Heart right ventricle (tissue), 16 donors: Measurements from ENCODE around the gene PNRC2. TPM values are rescaled to one million over a fixed set of nuclear protein-coding genes. Genes with fewer than 3 reads are reported as not detected.

Experiments
- ATAC-seq, 8 donors: fragments of 200-7000 bp; cut with Tn5 transposase; one replicate each; pipeline ENCODE4 v1.9.1; 2020; ENCODE audit warnings: mild to moderate bottlenecking in 8 of 8, moderate library complexity in 8 of 8, moderate number of reproducible peaks in 1 of 8
- DNase-seq, 2 donors: peaks; one replicate each; pipeline ENCODE4 v3.0.0-alpha.2; 2020
- H3K27ac ChIP-seq, 10 donors: fragments of 200-600 bp; sonication (generic) in 2 of 10; one replicate each; pipeline versions ENCODE4 v1.5.0 to v1.8.0; 2020 to 2022; ENCODE audit warnings: mild to moderate bottlenecking in 3 of 10
- H3K27me3 ChIP-seq, 7 donors: fragments of 200-600 bp; one replicate each; pipeline ENCODE4 v1.8.0; 2021 to 2022; ENCODE audit warnings: mild to moderate bottlenecking in 2 of 7
- H3K36me3 ChIP-seq, 9 donors: fragments of 200-600 bp; sonication (generic) in 1 of 9; one replicate each; pipeline versions ENCODE4 v1.5.0 to v1.8.0; 2020 to 2022; ENCODE audit warnings: mild to moderate bottlenecking in 2 of 9
- H3K4me1 ChIP-seq, 9 donors: fragments of 200-600 bp; sonication (generic) in 1 of 9; one replicate each; pipeline versions ENCODE4 v1.5.0 to v1.8.0; 2020 to 2022; ENCODE audit warnings: mild to moderate bottlenecking in 4 of 9
- H3K4me3 ChIP-seq, 10 donors: fragments of 200-600 bp; sonication (generic) in 2 of 10; one replicate each; pipeline versions ENCODE4 v1.5.0 to v1.8.0; 2020 to 2022; ENCODE audit warnings: mild to moderate bottlenecking in 7 of 10, moderate library complexity in 2 of 10
- H3K9me3 ChIP-seq, 11 donors: fragments of 200-600 bp in 10 of 11; sonication (generic) in 2 of 11; one replicate each; pipeline versions ENCODE4 v1.5.0 to v1.8.0; 2013 to 2022; ENCODE audit warnings: mild to moderate bottlenecking in 2 of 11, control low read depth in 1 of 11, moderate library complexity in 1 of 11
- WGBS, 2 donors: extraction: QIAGEN DNeasy Blood & Tissue Kit; methylation state at CpG; one replicate each; pipeline ENCODE4 v1.1.7; 2013; ENCODE audit warnings: inconsistent platforms in 1 of 2; 5-methylcytosine and 5-hydroxymethylcytosine counted together
- intact Hi-C, 10 donors: fragments of 100-400 bp; cut with DNase I; formaldehyde crosslinking; loops; one replicate each; pipeline versions ENCODE4 v1.11.1 to v1.14.2; 2022
- long read RNA-seq, 3 donors: library from polyadenylated mRNA; unstranded; transcript quantifications; one replicate each; pipeline ENCODE4 v2.0.0, GENCODE V29; 2020 to 2021
- polyA plus RNA-seq, 2 donors: library from polyadenylated mRNA; stranded (reverse); fragments of 200-250 nt; gene quantifications; one replicate each; pipeline ENCODE4 v1.2.3, GENCODE V29; 2013
- total RNA-seq, 10 donors: library from RNA; stranded (reverse); fragmentation: NEBNext Ultra II Directional in 3 of 10; extraction: Animal tissue kit (Norgen Biotek cat#: 25700) in 3 of 10; gene quantifications; one replicate each; pipeline versions ENCODE4 v1.2.1 to v1.2.4, GENCODE V29; 2021 to 2023
- TF ChIP-seq, protein P1 (sequence below), 9 donors: fragments of 200-600 bp; sonication (generic) in 2 of 9; IDR thresholded peaks; one replicate each; pipeline versions ENCODE4 v1.5.0 to v1.8.0; 2021 to 2022; ENCODE audit warnings: antibody characterized with exemption in 9 of 9, mild to moderate bottlenecking in 5 of 9, moderate library complexity in 1 of 9
- donor health status: Arrhythmogenic right ventricular cardiomyopathy.
- donor health status: ischemic (EF 13 %, LVEDD 7.1; RV severe dilation, severe dysfunction).
- donor health status: healthy with polysubstance abuse.
- donor health status: DM: no; HTN: yes; CAD: no.
- donor health status: DM: no; HTN: no; CAD: no.
- donor health status: ischemic (EF 25% LVEDD 6.9; RV normal size, moderate dysfunction).
- donor health status: ischemic (EF 25% LVEDD 5.7; RV mildly dilated, moderate dysfunction).
- donor health status: healthy.
- donor health status: DM: yes; HTN: yes; CAD: no.
- donor health status: Ischemic cardiomyopathy.
- donor health status: ischemic (EF 35%, LVEDD 5.7; RV mildly dilated, moderate dysfunction).
- donor health status: nonischemic (EF 11% LVEDD 7.7; RV severe dilation, severe dysfunction).
- donor health status: DM: yes; HTN: yes; CAD: no.
- donor health status: PGD.
- donor health status: ischemic (EF 29% LVEDD 5.4; RV normal size, mild dysfunction).
- donor health status: nonischemic (EF 23%, LVEDD 6.1; RV moderate dilation, normal function).

The PNRC2 gene, protein sequence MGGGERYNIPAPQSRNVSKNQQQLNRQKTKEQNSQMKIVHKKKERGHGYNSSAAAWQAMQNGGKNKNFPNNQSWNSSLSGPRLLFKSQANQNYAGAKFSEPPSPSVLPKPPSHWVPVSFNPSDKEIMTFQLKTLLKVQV
- 100 to 1,000 TPM in 5 of 10 donors, 10 to 100 TPM in 5; 65.1 to 129 (median 93.8) TPM for total RNA-seq
- polyA plus RNA-seq: 10 to 100 TPM; 58.4 to 60.6 TPM
- long read RNA-seq, donor 1, transcript PNRC2-201 (3 exons, 2,416 nt): major isoform, 86 of 96 reads
- long read RNA-seq, donor 1, partial matches to known transcripts: 0 of 96 reads
- long read RNA-seq, donor 1, other reads (novel, unspliced or antisense): 7 of 96 reads
- long read RNA-seq, donor 2, transcript PNRC2-201 (3 exons, 2,416 nt): major isoform, 95 of 109 reads
- long read RNA-seq, donor 2, partial matches to known transcripts: 0 of 109 reads
- long read RNA-seq, donor 2, other reads (novel, unspliced or antisense): 11 of 109 reads
- long read RNA-seq, donor 3, transcript PNRC2-202 (3 exons, 814 nt): minor isoform, 8 of 295 reads
- long read RNA-seq, donor 3, transcript PNRC2-201 (3 exons, 2,416 nt): major isoform, 275 of 295 reads
- long read RNA-seq, donor 3, partial matches to known transcripts: 0 of 295 reads
- long read RNA-seq, donor 3, other reads (novel, unspliced or antisense): 8 of 295 reads

GRCh38 chr1:23959461-23960290 is at the start of gene PNRC2:
Gene PNRC2 (plus strand): TSS chr1:23959828. CDS start chr1:23961458, 1,630 bp downstream.
- peak within 1 kb of the TSS; percentile 93 to 100 (median 98) for H3K27ac ChIP-seq
- no peaks in the 10 kb centered on the region for H3K27me3 ChIP-seq
- ATAC-seq (peak; percentile 96 to 98 (median 98)), DNase-seq (peak; percentile 96 to 97)
- H3K4me3 ChIP-seq: peak within 1 kb of the TSS; percentile 55 to 93 (median 74)
- H3K9me3 ChIP-seq: no peaks in the 10 kb centered on the region
- TF ChIP-seq, protein P1, sequence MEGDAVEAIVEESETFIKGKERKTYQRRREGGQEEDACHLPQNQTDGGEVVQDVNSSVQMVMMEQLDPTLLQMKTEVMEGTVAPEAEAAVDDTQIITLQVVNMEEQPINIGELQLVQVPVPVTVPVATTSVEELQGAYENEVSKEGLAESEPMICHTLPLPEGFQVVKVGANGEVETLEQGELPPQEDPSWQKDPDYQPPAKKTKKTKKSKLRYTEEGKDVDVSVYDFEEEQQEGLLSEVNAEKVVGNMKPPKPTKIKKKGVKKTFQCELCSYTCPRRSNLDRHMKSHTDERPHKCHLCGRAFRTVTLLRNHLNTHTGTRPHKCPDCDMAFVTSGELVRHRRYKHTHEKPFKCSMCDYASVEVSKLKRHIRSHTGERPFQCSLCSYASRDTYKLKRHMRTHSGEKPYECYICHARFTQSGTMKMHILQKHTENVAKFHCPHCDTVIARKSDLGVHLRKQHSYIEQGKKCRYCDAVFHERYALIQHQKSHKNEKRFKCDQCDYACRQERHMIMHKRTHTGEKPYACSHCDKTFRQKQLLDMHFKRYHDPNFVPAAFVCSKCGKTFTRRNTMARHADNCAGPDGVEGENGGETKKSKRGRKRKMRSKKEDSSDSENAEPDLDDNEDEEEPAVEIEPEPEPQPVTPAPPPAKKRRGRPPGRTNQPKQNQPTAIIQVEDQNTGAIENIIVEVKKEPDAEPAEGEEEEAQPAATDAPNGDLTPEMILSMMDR (IDR thresholded peaks at IDR 0.05): peak in 2 of 9 donors; percentile 12 to 21
- peaks cover 0 to 41% (median 7%) of the 10 kb centered on the region in 9 donors for H3K36me3 ChIP-seq
- H3K4me1 ChIP-seq: peaks cover 0 to 62% (median 40%) of the 10 kb centered on the region in 9 donors
- WGBS, 2 donors: 0% methylated on average over 71 to 84 of the region's 84 CpGs
- intact Hi-C loops: loop anchor here in 9 of 10 donors (2.0 to 10.0 kb wide), 8 partner anchors 19 to 165 kb away; no protein-coding TSS in a partner anchor

- Histone ChIP-seq H3K4me3 (no peak overlapping the region), H3K27ac (no peak overlapping the region), H3K9me3 (no peaks in the 10 kb centered on the region), H3K27me3 (peaks cover 7 to 41% (median 31%) of the 10 kb centered on the region in 7 donors), H3K36me3 (no peaks in the 10 kb centered on the region), H3K4me1 (peaks cover 0 to 40% (median 0%) of the 10 kb centered on the region in 9 donors)
- intact Hi-C loops: loop anchor here in 2 of 10 donors (10.0 kb wide), 2 partner anchors 45 to 95 kb away; partner anchors contain the start of gene FUCA1 (in 1 of the 2)
- ATAC-seq: no peak
- 91 to 92% methylated on average over 8 of the region's 8 CpGs for WGBS, 2 donors
- DNase-seq: no peak
- TF ChIP-seq, protein P1 (IDR thresholded peaks at IDR 0.05): no peak
Measured at GRCh38 chr1:23910144-23910543, 49.5 kb upstream of the PNRC2 start.

- no peak for DNase-seq
- WGBS, 2 donors: 73 to 77% methylated on average over 11 of the region's 11 CpGs
- Histone ChIP-seq H3K27ac (no peak overlapping the region), H3K9me3 (no peaks in the 10 kb centered on the region), H3K36me3 (no peaks in the 10 kb centered on the region), H3K4me1 (peaks cover 0 to 41% (median 0%) of the 10 kb centered on the region in 9 donors), H3K27me3 (peaks cover 7 to 36% (median 25%) of the 10 kb centered on the region in 7 donors), H3K4me3 (no peak overlapping the region)
- intact Hi-C loops: loop anchor here in 2 of 10 donors (10.0 kb wide), 2 partner anchors 46 to 96 kb away; partner anchors contain the start of gene FUCA1 (in 1 of the 2)
- ATAC-seq: no peak
- TF ChIP-seq, protein P1 (IDR thresholded peaks at IDR 0.05): no peak
Measured at GRCh38 chr1:23910553-23911246, 48.9 kb upstream of the PNRC2 start.
